Stimulated activated CD8-positive, alpha-beta memory T cell treated with anti-CD3 and anti-CD28 coated beads, Interleukin-12 subunit alpha, Interleukin-12 subunit beta, amount 100 ng/mL, for 24 hours (primary cell): ENCODE results near the gene CCDC154.

Experiments used
- DNase-seq: peaks from one replicate; pipeline ENCODE4 v3.0.0-alpha.2; 2020; ENCODE audit errors: extremely low read depth

Gene CCDC154

DNA sequence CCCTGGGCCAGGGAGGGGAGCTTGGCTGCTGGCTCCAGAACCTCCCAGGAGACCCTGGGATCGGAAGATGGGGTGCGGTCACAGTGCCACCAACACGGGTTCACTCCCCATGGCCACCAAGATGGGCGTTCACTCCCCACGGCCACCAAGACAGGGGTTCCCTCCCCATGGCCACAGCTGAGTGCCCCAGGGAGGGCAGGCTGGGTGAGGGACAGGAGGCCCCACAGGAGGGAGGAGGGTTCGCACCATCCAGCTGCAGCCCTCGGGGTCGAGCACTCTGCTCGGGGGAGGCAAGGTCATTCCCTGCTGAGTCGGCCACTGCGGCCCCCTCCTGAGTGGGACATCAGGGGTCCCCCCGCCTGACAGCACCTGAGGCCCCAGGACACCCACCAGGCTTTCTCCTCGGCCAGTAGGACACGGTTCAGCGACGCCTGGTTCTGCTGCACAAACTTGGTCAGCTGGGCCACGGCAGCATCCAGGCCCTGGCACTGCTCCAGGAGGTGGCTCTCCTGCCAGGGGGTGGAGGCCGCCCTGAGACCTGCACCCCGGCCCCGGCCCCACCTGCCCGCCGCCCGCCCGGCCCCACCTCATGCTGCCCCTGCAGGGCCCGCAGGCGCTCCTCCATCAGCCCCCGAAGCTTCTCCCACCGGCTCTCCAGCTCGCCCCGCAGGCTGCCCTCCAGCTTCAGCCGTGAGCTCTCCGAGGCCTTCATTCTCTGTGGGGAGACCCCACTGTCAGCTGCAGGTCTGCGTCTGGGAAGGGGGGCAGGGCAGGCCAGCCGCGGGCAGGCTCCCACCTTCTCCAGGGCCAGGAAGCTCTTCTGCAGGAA lies 5.9 kb downstream of the CCDC154 start:
- no peak for DNase-seq

DNA sequence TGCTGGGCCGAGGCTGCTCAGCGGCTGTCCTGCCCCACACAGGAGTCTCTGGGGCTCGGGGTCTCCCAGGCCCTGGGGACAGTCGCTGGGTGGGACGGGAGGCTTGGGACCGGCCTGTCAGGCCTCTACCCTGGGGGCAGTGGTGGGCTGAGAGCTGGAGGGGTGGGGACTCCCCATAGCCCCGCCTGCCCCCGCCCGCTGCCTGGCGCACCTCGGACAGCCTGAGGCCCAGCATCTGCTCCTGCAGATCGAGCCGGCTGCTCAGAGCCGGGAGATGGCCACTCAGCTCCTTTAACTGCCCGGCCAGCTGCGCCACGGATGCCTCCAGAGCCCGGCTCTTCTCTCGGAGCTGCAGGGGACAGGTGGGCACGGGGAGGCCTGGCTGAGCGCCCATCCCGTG lies 6.8 kb downstream of the CCDC154 start:
- no peak for DNase-seq

DNA sequence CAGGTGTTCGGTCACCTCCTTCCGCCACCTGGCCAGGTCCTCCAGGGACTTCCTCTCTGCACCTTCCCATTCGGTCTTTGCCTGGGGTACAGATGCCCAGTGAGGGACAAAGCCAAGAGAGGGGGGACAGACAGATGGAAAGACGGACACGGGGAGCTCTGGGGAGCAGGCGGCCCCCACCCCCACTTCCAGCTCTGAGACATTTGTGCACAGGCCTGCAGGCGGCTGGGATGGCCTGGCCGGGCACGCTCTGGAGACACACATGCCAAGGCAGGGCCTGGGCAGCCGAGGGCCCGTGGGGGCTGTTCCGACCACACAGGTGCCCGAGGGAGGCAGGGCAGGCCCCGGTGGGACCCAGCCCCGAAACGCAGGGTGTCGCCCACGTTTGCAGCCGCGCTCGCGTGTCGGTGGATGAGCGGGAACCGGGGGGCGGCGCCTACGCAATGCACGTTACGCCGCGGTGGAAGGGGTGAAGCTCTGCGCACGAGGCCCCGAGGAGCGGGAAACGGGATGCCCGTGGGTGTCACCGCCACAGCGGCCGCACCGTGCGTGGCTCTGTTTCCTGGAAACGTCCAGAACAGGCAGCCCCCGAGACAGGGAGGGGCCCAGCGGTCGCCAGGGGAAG lies 7.5 kb downstream of the CCDC154 start:
- DNase-seq: no peak

GRCh38 chr16:1435921-1436697 lies 8.2 kb downstream of the CCDC154 start:
- DNase-seq: no peak

DNA sequence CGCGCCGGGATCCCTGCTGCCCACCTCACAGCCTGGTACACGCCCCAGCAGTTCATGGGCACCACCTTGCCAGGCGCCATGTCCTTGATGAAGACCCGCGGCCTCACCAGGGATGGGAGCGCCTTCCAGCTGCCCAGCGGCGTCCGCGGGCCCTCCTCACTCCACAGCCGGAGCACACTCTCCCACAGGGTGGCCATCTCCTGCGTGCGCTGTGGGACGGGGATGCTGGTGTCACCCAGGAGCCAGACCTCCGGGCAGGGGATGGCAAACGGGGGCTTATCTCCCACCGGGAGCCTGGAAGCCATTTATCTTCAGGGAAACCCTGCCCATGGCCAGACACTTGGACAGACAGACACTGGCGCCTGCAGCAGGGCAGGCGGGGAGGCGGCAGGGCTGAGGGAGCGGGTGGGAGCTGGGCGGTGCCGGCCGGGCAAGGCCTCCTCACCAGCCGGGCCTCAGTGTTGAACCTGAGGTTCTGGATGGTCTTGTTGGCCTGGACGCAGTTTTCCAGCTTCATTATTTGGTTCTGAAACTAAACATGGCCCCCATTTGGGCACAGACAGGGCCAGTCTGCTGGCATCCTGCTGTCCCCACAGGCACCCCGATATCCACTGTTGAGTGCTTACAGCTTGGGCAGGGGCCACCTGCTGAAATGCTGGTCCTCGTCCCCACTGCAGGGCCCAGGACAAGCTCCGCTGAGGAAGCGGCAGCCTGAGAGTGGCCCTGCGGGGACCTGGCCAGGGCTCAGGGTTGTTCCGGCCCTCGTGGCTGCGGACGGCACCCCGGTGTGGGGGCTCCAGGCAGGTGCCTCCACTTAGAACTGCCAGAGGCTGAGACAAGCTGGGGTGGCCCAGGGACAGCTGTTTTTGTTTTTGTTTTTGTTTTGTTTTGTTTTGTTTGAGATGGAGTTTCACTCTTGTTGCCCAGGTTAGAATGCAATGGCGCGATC lies 9.4 kb downstream of the CCDC154 start:
- DNase-seq: no peak

DNA sequence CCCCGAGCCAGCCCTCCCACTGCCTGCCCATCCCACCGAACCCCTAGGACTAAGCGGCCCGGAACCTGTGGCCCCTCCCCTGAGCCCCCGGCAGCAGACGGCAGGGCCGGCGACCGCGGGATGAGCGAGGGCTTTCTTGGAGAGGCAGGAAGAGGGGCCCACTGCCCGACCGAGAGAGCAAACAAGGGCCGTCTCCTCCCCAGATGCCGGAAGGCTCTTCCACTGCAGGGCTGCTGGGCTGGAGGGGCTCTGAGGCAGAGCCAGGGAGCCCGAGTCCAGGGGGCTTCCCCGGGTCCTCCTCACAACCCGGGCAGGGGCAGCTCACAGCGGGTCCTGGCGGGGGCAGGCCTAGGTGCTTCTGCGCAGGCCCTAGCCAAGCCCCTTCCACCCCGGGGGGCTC lies 10.6 kb downstream of the CCDC154 start:
- DNase-seq: no peak

DNA sequence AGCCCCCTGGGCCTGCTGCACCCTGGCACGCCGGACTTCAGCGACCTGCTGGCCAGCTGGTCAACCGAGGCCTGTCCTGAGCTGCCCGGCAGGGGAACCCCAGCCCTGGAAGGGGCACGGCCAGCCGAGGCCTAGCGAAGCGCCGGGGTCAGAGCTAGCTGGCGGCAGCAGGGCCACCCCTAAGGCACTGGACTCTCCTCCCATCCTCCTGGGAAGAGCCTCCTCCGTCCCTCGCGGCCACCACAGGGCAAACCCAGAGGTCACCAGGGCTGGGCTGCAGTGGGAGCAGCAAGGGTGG lies 11.1 kb downstream of the CCDC154 start:
- no peak for DNase-seq

- DNase-seq: no peak
Observed at GRCh38 chr16:1432388-1433262, 11.7 kb downstream of the CCDC154 start.

DNA sequence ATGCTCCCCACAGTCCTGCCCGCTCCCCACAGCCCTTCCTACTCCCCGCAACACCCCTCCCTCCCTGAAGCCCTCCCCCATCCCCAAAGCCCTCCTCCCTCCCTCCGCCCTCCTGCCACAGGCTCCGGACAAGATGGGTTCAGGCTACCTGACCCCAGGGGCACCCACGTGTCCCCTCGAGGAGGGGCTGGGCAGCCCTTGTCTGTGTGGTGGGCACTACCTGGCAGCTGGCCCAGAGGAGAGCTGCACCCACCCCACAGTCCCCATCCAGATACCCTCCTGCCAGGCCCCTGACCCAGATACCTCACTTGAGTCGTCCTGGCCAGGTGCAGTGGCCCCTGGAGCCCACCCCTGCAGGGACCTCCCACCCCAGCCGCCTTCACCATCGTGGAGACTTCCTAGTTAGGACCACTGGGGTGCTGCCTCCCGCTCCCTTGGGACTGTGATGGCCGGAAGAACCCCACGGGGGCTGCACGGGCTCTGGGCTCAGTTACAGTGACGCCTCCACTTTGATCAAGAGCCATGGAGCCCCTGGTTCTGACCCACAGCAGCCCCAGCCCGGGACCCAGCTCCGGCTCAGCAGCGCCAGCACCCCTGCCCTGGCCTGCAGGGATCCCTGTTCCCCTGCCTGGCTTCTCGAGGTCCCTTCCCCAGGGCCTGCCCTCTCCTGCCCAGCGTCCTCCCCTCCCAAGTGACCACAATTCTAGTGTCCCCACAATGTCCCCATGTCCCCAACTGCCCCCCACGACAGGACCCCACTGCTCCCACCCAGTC lies 12.7 kb downstream of the CCDC154 start:
- DNase-seq: no peak

- DNase-seq: no peak
Observed at GRCh38 chr16:1430759-1431496, 13.4 kb downstream of the CCDC154 start, which contains the start of gene PERCC1. Gene PERCC1 (plus strand): TSS chr16:1431078. CDS start chr16:1432594, 1,516 bp downstream.

- no peak for DNase-seq
Observed at GRCh38 chr16:1430214-1430758, 14.1 kb downstream of the CCDC154 start.

- no peak for DNase-seq
Observed at GRCh38 chr16:1429631-1430030, 14.7 kb downstream of the CCDC154 start.

DNA sequence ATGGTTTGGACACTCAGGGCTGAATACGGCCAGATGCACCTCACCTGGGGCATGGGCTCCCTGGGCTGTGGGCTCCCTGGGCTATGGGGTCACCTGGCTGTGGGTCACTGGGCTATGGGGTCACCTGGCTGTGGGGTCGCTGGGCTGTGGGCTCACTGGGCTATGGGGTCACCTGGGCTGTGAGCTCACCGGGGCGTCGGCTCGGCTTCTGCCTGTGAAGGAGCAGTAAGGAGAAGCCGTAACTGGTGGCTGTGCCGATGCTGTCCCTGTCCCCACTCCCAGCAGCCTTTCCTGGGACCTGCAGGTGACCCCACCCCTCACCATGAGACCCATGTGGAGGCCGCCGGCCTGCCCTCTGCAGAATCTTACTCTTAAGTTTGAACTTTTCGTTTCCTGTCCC lies 15.3 kb downstream of the CCDC154 start:
- no peak for DNase-seq

- DNase-seq: no peak
Observed at GRCh38 chr16:1428511-1428910, 15.8 kb downstream of the CCDC154 start.

GRCh38 chr16:1427473-1428461 lies 16.6 kb downstream of the CCDC154 start:
- DNase-seq: no peak

GRCh38 chr16:1426734-1427471 lies 17.5 kb downstream of the CCDC154 start:
- DNase-seq: no peak
